Stimulated activated CD4-positive, alpha-beta T cell treated with anti-CD3 and anti-CD28 coated beads, TNF-alpha, amount 100 ng/mL, for 48 hours (primary cell): Measurements from ENCODE around the gene MYL7.

Experiments used
- DNase-seq, 3 donors: peaks; one replicate each; pipeline ENCODE4 v3.0.0-alpha.2; 2020; ENCODE audit warnings: low read depth in 3 of 3

The MYL7 gene

DNA sequence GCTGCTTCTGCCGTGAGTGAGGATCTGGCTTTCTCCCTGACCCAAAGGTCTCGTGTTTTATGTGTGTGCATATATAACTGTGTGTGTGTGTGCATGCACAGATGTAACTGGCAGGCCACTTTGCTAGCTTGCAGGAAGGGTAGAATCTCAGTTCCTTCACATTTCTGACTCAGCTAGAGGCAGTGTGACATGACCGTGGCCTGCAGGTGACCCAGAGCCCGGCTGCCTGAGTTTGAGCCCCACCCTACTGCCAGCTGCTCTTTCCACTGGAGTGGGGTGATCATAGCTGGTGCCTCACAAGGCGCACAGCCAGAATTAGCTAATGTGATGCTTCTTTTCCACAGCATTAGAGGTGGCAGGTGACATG, 9.3 kb upstream of the MYL7 start:
- no peak for DNase-seq

DNA sequence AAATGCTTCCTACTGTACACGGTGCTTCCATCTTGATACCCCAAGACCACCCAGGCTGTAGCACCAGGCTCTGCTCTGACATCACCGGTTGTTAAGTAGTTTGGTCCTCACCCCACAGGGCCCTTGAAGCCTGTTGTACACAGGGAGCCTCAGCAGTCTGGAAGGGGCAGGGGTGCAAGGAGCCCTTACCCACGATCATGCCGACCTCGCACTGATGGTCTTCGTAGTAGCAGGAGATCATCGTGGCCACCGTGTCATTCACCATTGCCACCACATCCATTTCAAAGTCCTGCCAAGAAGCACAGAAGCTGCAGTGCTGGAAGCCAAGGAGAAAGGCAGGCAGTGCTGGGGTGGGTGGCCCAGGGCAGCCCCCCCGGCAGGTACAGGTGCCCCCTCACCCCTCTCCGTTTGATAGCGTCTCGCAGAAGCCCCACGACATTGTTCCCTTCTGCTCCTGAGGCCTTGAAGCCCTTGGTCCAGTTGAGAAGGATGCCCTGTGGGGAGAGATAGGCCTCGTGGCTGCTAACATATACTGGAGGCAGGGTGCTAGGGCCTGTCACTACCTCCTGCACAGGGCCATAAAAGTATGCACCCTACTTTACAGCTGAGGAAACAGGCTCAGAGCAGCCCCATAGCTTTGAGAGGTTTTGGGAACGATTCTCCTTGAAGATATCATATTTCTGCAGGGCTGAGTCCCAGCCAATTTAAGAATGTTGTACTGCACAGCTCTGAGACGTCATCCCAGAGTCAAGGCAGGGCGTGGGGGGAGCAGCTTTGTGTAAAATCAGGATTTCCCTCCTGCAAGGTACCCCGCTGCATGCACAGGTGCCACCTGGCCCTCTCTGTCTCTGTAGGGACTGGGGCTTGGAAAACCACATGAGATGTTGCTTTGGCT, 8.7 kb upstream of the MYL7 start:
- DNase-seq = no peak

DNA sequence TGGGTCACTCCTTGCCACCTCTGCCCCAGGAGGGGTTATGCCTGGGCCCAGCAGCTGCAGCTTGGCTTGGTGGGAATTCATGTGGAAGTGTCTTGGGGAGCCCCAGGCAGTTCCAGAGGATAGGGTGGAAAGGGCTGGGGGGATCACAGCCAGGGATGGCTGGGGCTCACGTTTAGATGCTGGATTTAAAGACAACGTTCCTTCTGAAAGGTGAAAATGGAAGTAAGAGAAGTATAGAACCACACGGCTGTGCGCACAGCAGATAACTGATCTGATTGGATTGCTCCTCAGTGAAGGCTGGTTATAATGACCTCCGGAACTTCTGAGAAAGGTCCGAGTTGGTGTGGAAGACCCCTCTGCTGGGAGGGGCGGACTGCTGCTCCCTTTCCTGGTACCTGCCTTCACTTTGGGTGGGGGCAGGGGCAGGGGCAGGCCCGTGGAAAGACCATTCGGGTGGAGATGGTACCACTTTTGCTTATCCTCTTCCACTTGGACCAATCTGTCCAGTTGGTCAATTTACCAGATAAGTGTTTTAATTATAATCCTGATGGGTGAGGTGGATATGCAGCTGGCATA, 7.9 kb upstream of the MYL7 start:
- DNase-seq = no peak

DNA sequence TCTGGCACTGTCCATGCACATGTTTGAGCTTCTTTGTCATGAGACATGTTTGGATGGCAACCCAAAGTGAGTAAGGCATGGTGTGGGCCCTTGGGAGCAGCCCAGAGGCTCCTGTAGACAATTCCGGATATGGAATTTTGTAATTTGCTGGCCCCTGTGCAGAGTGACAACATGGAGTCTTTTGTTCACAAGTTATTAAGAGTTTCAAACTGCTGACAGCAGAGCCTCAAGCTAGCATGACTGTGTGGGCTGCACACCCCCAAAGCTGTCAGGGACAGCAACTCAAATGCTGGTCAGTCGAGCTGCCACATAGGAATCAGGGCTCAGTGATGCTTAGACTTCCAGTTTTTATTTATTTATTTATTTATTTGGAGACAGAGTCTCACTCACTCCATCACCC, 7.0 kb upstream of the MYL7 start:
- DNase-seq = no peak

DNA sequence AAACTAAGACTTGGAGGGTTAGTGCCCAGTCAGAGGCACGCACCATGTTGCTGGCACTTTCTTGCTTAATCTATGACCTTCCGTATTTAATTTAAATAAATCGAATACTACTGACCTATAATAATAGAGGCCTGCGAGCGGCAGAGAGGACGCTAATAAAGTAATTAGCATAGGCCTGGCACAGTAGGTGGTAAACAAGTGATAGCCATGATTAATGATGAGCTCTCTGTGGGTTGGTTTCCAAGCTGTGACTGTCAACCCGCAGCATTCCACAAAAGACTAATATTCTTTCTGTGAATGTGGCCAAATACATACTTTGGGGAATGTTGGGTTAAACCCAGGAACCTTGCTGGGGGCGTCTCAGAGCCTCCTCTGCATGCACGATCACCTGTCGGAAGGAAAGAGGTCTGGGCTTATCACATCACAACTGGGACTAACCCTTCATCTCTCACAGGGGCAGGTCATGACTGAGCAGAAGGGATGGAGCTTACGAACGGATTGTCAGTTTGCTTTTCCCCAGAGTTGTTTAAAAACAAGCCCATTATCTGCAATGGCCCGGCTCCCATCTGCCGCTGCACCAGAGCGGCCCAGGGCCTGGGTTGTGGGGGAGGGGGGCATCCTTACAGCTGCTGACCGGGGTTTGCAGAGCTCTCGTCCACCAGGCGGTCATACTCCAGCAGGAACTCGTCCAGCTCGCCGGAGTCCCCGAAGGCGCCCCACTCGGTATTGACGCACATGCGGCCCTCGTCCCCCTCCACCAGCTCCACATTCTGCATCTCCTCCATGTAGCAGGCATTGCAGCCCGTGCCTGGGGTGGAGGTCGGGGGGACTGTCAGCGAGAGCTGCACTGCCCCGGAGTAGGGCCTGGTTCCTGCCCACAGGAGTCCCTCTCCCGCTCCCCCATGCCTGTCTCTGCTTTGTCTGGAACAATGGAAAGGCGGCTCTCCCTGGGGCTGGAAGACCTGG, 6.2 kb upstream of the MYL7 start:
- DNase-seq = no peak

DNA sequence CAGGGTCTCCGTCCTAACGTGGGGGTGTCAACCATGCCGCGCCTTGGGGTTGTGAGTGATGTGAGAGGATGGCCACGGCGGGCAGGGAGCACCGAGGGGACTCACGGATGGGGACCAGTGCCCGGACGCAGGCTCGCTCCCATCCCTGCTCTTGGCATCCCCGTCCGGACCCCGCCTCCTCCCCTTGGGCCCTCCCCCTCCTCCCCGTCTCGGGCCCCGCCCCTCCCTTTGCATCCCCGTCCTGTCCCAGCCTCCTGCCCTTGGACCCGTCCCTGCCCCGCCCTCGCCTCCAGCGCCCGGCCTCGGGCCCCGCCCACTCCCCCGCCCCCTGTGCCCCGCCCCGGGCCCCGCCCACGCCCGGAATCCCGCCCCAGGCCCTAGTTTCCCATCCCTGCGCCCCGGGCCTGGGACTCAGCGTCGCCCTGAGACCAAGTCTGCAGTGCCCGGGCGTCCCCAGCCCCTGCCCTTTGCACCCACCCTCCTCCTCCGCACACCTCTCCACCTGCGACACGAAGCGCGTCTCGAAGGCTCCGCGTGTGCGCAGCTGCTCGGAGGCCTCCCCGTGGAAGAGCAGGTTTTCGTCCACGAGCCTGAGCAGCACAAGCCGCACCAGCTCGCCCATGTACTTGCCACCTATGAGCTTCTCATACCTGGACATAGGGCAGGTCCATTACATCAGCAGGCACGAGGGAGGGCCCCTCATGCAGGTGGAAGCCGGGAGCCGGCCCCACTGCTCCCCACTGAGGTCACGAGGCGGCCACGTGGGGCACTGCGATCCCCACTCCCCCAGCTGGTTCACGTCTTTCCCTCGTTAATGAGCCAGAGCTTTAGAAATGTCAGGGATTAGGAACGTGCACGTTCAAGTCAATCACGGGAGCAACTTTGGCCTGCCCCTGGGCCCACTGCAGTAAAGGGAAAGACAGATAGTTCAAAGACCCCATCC, 5.1 kb upstream of the MYL7 start:
- DNase-seq = peak; percentile 27 to 79 (median 38)

DNA sequence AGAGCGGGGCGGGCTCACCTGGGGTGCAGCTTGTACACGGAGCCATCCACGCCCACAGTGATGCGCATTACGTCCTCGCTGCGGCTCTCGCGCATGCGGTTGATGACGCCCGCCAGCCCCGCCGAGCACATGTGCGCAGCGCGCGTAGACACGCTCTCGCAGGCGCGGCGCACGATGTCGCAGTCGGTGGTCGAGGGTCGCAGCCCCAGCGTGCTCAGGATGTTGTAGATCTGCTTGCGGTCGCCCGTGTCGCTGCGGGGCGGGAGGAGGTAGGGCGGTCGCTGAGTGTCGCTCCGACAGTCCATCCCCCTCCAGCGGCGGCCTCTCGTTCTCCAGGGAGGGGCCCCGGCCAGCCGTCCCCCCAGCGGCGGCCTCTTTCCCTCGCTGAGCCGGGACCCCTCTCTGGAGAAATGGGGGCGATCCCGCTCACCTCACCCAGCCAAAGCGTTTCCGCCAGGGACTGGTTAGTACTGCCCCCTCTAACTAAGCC, 4.4 kb upstream of the MYL7 start:
- peak in 2 of 3 donors; percentile 38 to 47 for DNase-seq

DNA sequence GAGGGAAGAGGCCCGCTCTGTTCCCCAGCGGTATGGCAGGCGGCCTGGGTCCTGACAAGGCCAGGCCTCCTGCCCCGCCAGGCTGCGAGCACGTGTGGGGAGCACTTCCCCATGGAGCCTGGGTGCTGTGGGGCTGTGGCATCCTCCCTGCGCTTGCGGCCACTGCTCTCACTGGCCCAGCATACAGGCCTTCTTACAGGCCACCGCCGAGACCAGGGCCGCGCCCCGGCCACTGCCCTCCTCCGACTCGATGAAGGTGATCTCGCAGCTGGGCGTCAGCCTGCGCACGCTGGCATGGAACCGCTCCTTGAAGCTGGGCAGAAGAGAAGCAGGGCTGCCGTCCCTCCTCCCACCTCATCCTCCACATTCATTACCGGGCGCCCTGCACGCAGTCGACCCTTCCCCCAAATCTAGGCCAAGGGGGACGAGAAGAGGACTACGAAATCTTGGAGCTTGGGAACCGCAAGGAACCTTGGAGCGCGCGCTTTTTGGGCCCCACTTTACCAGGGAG, 3.9 kb upstream of the MYL7 start:
- DNase-seq = no peak

DNA sequence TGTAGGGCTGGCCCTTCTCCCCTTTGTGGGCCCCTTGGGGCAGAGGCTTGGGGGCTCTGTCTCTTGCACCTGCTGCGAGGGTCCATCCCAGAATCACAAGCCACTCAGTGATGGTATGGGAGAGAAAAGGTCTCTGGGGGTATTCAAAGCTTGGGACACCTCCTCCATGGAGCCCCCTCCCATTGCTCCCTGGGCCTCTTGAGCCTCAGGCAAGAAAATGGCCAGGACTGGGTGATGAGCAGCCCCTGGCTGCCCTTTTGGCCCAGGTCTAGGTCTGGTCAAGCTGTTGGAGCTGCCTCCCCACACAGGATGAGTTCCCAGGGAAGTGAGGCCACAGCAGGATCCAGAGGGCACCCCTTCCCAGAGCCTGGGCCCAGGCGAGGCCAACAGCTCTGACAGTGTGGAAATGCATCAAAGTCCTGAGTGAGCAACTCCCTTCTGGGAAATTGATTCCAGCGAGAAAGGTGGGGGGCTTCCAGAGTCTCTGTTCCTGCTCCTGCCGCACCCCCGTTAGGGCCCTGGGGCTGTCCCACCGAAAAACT, 3.4 kb upstream of the MYL7 start:
- DNase-seq = no peak

DNA sequence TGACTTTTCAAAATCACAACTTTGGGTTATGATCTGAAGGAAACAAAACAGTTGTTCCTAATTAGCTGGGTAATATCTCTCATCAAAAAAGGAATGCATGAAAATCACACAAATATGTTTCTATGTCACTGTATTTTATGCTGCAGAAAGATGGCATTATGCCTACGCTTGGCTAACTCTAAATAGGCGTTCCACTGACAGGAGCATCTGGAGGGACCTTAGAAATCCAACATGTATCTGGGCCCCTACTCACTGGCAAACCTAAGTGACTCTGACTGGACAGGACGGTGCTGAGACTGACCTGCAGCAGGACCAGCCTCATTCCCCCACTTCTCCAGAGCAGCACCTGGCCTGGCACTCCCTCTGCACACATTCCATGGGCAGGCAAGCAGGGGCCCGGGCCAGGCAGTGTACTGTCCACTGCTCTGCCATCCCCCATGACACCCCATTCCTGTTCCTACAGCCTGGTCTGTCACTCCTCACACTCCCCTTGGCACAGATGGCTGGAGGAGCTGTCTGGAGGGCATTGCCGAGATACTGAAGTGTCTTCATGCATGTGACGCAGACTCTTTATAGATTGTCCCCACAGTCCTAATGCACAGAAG, 2.6 kb upstream of the MYL7 start:
- no peak for DNase-seq

DNA sequence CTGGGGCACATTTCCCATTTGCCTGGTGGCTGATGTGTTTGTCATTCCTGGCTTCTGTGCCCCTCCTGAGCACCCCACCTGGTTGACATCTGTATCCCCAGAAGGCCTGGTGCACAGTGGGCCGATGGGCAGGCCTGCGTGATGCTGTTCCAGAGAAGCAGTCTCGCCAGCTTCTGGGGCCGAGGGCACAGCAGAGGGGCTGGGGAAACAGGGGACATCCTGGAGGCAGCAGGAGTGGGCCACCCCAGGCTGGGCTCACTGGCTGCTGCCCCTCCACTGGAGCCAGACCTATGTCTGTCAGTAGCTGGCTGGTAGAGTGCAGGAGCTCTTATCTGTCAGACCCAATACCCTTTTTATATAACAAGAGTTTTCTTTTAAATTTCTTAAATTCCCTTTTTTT, 896 bp upstream of the MYL7 start:
- DNase-seq = no peak

DNA sequence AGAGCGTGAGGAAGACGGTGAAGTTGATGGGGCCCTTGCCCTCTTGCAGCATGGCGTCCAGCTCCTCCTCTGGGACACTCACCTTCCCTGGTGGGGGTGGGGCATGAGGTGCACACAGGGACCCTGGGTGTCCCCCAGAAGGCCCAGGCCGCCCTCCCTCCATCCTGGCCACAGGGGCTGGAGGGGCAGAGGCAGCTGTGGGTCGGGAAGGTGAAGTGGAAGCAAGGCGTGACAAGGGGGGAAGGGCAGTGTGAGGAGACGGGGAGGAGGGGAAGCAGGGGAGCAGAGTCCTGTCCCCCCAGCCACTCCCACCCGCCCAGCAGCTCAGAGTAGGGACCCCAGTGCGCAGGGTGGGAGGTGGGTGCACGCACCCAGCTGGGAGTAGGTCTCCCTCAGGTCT, 791 bp downstream of the MYL7 start:
- no peak for DNase-seq

DNA sequence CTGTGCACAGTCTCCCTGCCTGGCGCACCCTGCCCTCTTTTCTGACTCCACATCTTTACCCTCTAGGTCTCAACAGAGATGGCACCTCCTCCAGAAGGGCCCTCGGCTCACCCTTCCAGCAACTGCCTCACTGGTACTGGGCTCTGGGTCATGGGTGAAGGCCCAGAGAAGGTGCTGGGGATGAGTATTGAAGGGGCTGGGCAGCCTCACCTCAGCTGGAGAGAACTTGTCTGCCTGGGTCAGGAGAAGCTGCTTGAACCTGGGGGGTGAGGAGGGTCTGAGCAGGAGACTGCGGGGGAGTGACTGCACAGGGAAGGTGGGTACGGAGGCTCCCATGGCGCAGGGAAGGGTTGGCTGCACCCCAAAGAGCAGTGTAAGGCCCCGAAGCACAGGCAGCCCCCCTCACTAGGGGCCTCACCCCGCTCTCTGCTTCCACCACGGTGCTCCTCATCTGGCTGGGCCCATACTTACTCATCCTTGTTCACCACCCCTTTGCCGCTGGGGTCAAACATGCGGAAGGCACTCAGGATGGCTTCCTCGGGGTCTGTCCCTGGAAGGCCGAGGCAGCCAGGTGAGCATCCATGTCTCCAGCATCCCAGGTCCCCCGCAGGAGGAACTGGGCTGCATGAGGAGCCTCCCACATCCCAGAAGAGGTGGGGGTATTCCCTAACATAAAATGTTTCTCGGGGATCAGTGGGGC, 1.7 kb downstream of the MYL7 start:
- no peak for DNase-seq

DNA sequence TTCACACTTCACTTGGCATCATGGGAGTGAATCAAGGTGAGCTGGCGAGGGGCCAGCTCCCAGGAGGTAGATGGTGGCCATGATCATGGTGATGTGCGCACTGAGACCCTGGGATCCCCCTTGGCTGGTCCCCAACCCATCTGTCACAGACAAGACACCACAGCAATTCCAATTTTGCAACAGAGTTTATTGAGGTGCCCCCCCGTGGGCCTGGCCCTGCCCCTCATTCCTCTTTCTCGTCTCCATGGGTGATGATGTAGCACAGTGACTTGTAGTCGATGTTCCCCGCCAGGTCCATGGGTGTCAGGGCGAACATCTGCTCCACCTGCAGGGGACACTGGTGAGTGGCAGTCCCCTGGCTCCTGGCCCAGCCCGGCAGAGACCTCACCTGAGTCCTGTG, 2.4 kb downstream of the MYL7 start:
- DNase-seq = no peak

DNA sequence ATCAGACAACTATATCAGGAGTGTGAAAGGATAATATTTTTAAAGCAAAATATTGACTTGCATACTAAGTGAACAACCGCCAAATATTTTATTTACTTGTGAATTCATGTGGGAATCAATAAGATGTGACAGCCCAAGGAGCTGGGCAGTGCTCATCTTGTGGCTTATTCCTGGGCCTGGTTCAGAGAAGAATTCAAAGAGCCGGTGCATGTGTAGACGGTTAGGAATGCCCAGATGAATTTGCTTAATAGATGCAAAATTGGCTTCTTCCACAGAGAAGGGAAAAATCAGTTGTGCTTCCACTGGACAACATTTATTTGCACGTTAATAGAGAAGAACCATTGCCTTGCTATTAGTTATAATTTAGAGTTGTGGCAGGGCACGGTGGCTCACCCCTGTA, 4.4 kb downstream of the MYL7 start:
- DNase-seq = no peak

DNA sequence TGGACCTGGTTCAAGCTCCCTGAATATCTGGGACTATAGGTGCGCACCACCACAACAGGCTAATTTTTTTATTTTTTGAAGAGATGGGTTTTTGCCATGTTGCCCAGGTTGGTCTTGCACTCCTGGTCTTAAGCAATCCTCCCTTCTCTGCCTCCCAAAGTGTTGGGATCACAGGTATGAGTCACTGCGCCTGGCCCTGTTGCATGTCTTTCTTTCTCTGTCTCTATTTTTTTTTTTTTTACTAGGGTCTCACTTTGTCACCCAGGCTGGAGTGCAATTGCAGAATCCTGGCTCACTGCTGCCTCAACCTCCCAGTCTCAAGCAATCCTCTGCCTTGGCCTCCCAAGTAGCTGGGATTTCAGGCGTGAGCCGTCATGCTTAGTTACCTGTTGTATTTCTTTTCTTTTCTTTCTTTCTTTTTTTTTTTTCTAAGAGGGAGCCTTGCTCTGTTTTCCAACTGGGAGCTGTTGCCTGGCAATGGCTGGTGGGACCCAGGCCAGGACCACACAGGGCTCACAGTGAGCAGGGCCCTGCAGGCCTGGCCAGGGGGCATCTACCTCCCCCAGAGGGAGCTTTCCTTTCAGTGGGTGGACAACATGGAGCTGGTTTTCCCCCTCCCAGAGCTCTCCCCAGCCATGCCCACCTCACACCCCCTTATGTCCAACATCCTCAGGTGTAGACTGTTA, 6.0 kb downstream of the MYL7 start:
- no peak for DNase-seq

DNA sequence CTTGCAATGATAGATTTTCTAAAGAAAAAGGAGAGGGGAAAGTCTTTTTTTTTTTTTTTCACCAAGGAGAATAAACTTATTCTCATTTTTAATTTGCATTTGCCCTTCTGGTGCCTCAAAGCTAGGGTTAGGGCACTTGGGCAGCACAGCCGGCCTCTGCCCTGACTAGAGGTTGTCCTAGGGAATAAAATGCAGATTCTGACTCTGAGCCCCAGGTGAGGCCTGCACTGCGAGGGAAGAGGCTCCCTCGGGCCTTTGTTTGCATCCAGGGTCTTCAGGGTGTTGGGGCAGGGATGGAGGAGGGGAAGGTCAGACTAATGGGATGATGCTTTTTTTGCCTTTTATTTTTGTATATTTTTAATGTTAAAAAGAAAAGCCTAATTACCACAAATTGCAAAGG, 7.8 kb downstream of the MYL7 start:
- DNase-seq = no peak

DNA sequence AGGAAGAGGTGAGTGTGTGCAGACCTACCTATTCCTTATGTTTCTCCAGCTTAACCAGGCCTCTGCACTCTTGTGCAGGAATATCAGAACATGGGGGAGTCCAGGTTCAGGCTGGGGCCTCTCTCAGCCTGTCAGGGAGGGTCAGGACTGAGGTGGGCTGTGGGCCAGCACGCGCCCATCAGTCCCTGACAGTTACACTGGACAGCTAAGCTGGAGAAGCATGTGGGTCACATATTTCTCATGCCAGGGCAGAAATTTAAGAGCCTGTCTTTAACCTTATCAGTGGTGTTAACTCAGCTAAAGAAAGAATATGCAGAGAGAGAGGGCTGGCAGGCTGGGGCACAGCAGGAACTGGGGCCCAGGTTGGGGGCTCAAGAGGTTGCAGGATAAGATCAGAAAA, 9.1 kb downstream of the MYL7 start:
- DNase-seq = no peak
